KG1 (cell line): ENCODE measurements around the gene SLCO2A1.

Source experiments
- DNase-seq: peaks from one replicate; lab custom pipeline; 2025; lab: John Stamatoyannopoulos, UW

The SLCO2A1 gene

DNA sequence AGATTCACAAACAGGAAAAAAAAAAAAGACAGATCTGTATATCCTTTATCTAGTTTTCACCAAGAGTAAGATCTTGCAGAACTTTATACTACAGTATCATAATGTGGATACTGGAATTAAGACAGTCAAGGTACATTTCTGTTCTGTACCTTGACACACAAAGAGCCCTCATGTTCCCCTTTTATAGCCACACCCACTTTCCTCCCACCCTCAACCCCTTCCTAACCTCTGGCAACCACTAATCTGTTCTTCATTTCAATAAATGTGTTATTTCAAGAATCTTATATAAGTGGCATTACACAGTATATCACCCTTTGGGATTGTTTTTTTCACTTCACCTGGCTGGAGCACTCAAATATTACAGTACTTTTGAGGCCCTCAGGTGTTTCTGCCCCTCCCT lies 130.4 kb downstream of the SLCO2A1 start:
- DNase-seq, result no peak

GRCh38 chr3:133897547-133897946 lies 132.2 kb downstream of the SLCO2A1 start:
- no peak for DNase-seq

DNA sequence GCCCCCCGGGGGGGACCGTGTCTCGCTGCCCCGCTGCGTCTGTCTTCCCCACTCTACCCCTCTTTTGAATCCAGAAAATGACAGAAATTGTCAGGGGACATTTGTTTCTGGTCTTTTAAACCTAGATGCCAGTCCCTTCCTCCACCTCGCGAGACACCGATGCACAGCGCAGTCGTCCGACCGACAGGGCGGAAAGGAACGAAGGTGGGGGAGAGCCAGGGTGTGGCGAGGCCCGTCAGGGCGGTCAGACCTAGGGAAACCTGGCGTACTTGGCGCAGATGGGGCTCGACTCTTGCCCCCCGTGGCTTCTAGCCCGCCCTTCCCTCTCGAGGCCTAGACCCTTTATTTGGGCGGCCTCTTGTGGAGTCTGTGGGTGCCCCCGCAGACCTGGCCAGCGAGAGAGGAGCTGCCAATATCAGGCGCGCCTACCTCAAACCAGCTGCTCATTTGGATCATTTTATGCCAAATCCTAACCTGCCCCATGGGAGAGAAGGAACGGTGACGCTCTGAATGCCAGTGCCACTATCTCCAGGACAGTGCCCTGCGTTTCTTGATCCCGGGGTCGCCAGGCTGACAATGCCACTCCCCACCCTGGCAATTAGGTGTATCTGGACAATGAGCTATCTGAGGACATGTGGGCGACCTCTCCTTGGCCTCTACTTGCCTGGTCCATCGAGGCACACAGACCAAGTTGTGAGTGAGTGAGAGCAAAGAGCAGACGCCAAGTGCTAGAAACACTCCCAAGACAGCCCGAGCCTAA lies 133.5 kb downstream of the SLCO2A1 start:
- no peak for DNase-seq

DNA sequence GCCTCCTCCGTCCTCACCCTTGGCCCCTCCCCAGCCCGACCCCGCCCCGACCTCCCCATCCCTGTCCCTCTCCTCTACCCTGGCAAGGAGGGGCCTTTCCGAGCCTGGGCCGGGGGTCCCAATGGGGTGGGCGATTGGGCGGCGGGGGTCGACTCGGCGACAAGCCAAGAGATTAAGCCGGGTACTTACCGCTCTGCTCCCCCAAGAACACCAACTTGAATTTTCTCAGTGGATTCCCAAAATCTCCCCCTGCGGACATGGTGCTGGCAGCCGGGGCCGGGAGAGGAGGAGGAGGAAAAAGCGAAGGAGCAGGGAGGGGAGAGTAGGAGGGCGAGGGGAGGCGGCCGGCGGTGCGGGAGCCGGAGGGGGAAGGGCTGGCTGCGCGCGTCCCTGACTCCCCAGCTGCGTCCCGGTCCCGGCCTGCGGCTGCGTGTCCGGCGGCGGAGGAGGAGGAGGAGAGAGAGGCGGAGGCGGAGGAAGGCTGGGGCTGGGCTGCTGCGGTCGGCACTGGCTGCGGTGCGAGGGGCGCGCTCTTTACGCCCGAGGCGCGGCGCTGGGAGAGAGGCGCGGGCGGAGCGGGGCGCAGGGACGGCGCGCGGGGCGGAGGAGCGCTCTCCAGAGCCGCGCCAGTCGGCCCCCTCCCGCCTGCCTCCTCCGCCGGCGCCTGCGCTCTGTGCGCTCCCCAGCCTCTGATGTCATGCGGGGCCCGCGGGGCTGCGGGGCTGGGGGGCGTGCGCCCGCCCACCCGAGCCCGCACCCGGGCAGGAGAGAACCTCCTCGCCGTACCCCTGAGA lies 134.3 kb downstream of the SLCO2A1 start, which contains the start of gene RAB6B:
TSS of gene RAB6B (minus strand) at position 675 of the 794 bp plus-strand sequence. CDS start at position 259, 416 bp downstream.
- no peak for DNase-seq

DNA sequence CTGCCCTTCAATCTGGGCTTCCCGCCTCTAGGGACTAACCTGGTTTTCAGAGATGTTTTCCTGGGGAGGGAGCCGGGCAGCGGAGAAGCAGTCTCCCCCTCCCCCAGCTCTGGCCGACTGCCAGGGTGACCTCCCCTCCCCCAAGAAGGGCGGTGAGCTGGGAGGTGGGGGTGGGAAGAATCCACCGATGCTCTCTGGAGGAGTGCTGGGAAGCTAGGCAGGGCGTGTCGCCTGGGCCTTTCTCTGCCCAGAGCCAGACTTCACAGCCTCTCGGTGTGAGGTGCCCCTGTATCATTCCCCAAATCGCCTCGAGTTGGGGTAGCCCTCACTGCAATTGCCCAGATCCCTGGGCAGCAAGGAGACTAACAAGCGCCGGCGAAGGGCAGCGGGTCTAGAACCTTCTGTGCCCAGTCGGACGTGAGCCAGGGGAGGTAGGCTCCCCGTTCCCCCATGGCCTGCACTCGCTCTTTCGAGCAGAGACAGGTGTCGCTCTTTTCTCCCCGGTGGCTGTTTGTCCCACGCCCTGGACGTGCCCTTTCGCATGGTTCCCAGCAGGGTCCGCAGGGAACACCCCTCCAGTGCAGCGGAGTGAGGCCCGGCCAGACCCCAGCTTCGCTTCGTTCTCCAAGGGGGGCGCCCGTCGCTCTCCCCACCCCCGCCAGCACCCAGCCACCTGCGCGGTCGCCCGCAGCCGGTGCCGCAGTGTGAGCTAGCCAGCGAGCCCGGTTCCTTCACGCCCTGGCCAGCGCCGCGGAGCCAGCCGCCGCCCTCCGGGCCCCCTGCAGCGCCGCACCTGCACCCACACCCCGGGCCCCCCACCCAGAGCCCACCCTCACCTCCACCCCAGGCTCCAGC lies 135.1 kb downstream of the SLCO2A1 start:
- DNase-seq, result no peak

DNA sequence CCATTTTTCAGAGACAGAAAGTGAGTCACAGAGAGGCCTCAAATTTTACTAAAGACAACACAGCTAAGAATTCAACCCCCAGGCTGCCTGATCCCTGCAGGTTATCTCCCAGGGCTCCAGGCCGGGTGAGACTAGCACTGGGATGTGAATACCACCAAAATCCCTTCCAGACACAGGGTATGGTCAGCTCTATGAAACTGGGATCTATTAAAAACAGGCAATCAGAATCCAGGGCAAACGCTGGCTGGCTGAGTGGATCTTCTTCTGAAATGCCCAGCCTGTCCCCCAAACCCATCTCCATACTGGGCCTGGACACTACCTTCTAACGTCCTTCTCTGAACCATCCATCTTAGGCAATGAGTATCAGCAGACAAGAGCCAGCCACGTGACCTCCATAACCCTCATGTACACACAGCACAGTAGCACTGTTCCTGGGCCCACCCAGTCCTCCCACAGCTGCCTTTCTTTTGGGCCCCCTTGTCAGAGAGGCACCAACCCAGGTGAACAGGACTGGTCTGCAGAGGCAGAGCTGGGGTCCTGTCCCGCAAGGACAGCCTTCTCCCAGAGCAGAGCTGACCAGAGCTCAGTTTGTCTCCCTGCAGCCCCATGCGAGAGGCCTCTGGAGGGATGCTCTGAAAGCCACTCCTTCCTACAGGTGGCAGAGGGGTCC lies 135.9 kb downstream of the SLCO2A1 start:
- DNase-seq, result no peak

DNA sequence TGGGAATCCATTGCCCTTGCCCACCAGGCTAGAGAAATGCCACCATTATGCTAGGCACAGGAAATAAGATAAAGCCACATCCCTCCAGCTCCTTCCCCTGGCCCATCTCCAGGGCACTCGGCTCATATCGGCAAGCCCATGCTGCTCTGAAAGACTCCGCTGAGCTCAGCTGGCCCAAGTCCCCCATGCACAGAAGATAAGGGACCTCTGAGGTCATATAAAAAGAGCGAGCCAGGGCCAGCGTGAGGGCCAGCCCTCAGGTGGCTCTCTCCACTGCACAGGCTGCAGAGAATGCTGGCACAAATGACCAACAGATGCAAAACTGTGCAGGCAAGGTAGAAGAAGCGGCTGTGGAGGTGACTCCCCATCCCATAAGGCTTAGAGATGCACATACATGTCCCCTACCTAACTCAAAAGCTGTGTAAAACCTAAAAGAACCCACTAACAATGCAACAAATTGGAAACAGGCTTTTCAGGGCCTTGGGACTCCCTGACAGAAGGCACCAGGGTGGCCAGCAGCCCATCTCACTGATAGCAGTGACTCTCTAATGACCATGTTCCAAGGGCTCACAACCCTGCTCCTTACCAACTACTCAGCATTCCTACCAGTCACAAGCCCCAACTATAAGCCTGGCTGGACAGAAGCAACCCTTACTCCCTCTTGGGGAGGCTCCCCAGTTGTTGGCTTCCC lies 137.0 kb downstream of the SLCO2A1 start:
- no peak for DNase-seq

DNA sequence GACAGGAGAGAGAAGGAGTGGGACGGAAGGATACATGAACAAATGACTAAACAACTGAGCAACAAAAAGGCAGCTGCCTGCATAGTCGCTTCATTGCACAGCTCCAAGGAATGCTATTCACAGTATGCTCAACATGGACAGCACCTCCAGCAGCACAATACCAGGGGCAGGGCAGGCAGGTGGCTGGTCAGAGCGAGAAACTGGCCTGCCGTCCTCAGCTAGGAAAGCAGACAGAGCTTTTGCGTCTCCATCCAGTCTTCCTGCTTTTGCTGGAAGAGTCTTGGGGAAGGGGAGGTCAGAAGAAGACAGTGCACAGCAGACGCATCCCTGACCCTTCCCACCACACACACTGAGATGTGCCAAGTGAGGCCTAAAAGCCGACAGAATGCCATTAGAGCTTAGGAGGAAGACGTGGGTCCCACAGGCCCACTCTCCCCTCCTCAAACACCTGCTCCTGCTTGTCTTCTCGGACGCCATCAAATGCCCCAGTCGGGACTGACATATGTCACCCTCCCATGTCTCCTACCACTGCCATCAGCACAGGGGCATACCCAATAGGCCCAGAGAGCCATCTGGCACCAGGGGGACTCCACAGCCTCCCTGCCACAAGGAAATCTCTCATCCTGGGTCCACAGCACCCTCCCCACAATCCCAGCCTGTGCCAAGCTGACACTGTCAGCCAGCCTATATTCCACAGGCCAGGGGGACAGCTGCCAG lies 137.9 kb downstream of the SLCO2A1 start:
- no peak for DNase-seq

DNA sequence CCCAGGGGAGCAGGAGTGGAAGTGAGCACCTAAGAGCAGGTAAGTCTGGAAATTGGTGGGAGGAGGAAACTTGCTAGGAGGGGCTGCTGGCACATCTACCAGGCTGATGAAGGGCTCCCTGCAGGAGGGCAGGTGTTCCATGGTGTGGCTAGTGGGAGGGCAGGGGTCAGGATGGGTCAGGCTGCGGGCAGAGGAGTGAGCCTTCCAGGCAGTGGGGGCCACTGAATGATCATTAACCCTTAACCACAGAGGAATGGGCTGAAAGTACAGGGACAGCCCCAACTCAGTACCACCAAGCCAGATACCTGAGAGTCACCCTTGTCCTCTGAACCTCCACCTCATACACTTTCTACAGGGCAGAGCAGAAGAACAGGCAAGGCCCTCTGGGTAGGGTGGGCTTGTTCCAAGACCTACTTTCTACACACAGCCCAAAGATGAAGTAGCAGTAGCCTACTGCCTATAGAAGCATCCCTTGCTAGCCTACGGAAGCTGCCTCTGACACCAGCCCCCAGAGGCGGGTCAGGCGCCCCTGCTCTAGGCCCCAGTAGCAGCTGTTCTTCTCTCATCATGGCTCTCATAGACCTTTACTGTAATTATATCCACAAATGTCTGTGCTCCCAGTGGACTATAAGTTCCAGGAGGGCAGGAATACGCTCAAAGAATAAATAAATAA lies 138.6 kb downstream of the SLCO2A1 start:
- DNase-seq, result no peak

GRCh38 chr3:133890037-133890436 lies 139.7 kb downstream of the SLCO2A1 start:
- no peak for DNase-seq

GRCh38 chr3:133888726-133889340 lies 140.9 kb downstream of the SLCO2A1 start:
- DNase-seq, result no peak

DNA sequence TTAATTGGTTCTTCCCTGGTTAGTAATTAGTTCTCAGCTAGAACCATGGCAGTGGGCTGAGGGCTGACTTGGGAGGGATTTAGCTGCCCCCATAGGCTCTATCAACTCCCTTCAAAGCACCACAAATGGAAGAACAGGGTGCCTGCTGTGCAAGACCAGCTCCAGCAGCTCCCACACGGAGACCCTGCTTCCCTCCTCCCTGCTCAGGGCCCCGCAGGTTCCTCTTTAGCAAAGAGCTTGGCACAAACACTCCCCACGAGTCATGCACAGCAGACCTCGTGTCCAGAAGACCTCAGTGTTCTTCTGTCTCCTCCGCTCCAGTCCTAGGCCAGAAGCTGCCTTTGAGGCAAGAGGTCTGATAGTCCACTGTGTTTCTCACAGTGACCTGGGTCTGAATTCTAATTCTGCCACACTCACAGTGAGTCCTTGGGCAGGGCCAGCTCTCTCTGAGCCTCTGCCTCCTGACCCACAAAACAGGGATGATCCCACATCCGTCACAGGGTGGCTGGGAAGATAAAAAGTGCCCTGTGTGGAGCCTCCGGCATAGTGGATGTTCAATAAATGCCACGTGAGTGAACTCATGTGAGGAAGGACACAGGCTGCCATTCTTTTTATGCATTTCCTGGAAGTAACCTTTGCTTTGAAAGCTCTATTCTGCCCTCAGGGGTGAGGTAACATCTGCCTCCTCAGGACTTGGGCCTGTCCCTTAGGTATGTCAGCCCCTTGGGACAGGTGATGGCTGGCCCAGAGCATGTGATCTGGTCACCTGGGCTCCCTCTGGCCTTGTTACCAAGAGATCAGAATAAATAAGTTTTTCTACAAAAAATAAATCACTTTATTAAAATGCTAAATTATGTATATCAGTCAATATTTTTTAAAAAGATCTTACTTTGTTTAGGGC lies 141.7 kb downstream of the SLCO2A1 start:
- DNase-seq, result no peak

DNA sequence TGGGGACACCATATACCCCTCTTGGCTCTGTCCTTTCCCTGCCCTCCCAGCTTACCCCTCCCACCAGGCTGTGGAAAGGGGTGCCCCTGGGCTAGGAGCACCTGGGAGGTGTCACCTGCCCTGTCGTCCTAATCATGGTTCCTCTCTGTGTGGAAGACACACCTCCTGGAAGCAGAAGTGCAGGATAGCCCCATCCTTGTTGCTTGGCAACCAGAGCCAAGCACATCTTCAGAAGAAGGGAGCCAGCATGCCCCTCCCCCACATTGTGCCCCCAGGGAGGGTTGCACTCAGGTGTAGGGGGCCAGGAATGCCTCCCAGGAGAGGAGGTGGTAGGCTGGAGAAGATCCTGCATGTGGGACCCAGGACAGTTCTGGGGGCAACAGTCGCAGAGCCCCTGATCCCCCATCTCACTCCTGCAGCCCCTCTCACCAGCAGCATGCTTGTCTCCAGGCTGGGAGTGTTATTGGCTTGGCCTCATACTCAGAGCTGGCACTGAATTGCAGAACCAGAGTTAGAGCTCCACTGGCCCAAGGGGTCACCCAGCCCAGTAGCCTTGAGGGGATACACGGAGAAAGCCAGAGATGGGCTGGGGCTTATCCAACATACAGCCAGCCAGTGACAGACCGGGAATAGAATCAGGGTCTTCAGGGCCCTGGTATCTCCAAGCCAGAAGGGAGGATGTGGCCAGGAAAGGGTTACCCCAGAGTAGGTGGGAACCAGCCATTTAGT lies 142.5 kb downstream of the SLCO2A1 start:
- no peak for DNase-seq

- DNase-seq, result no peak
Measured at GRCh38 chr3:133886031-133886722, 143.5 kb downstream of the SLCO2A1 start.

DNA sequence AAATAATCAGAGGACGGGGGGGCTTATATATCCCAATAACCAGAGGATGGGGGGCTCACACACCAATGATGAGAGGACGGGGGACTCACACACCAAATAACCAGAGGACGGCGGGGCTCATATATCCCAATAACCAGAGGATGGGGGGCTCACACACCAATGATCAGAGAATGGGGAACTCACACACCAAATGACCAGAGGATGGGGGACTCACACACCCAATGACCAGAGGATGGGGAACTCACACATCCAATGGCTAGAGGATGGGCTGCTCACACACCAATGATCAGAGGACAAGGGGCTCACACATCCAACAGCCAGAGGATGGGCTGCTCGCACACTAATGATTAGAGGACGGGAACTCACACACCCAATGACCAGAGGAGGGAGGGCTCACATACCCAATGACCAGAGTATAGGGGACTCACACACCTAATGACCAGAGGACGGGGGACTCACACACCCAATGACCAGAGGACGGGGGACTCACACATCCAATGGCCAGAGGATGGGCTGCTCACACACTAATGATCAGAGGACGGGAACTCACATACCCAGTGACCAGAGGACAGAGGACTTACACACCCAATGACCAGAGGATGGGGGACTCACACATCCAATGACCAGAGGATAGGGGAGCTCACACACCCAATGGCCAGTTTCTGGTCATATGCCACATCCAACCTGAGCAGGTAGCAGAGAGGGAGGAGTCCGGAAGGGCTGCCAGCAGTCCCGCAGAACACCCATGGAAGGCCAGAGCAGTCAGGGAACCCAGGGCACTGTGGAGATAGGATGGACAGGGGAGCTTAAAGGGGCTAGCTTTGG lies 144.6 kb downstream of the SLCO2A1 start:
- DNase-seq, result no peak
